ENCODE data around the gene FBXO41.
A peak's percentile ranks its signal among the peaks of the same experiment; 100 is the strongest.
"Not testable (repeated sequence)": the region's sequence is repeated elsewhere in the genome, so short reads cannot be mapped to it uniquely, and the experiment has no call there.

Gene FBXO41

GRCh38 chr2:73289304-73289703, 5.0 kb upstream of the FBXO41 start:
- DNase-seq (ENCODE audit: low read depth in 1 of 2, low spot score in 1 of 2), result no peak

- DNase-seq (ENCODE audit: low read depth in 1 of 2, low spot score in 1 of 2), result no peak
These were observed 1.9 kb upstream of the FBXO41 start for GRCh38 chr2:73286134-73286655.

DNA sequence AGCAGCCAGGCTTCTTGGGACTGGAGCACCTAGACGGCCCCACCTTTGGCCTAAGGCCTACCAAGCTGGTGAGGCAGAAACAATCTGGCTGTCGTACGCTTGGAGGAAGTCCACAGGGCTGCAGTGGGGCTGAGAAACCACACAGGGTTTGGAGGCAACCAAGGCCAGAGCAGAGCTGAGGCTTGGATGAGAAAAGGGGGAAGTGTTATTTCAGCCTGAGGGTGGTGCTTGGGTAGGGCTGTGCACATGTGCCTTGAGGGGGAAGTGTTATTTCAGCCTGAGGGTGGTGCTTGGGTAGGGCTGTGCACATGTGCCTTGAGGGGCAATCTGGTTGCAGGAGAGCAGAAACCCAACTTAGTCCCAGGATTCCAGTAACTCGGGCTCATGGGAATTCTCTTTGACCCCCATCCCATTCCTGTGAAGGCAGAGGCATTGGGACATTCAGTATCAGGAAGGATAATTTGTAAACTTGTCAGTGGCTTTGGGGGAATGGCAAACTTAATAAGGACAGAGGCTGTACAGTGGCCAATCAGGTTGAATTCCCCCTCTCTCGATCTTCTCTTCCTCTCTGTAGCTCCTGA, 971 bp upstream of the FBXO41 start:
- DNase-seq (ENCODE audit: low read depth in 1 of 2, low spot score in 1 of 2), result no peak

GRCh38 chr2:73283545-73284295, 558 bp downstream of the FBXO41 start:
- no peak for DNase-seq (ENCODE audit: low read depth in 1 of 2, low spot score in 1 of 2)

- DNase-seq (ENCODE audit: low read depth in 1 of 2, low spot score in 1 of 2), result no peak
These were observed 1.2 kb downstream of the FBXO41 start for GRCh38 chr2:73282924-73283544.

DNA sequence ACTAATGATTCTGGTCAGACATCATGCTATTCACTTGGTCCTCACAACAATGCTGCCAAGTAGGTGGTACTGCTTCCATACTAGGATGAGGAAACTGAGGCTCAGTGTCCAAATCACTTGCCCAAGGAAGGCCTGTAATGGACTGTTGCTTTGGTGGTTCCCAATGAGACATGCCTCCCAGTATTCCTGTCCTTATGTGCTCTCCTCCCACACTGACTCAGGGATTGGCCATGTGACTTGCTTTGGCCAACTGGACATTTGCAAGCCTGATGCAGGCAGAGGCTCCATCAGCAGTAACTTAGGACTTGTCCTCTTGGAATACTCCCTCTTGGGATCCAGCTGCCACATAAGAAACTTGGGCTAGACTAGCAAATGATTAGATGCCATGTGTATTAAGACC, 3.0 kb downstream of the FBXO41 start:
- no peak for DNase-seq (ENCODE audit: low read depth in 1 of 2, low spot score in 1 of 2)

DNA sequence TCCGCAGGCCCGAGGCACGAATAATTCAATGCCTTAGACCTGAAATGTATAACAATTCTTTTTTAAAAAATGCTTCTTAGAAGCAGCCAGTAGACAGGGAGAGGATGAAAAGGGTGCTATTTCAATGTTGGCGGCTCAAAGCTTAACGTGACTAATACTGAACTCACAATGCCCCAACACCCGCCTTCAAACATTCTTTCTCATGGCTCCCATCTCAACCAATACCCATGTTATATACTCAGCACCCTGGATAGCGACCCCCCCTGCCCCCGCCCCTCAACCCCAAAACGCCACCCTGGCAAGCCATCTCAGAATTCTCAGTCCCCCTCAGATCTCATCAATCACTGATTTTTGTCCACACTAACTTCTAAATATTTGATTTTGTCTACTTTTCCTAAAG, 4.4 kb downstream of the FBXO41 start:
- no peak for DNase-seq (ENCODE audit: low read depth in 1 of 2, low spot score in 1 of 2)

DNA sequence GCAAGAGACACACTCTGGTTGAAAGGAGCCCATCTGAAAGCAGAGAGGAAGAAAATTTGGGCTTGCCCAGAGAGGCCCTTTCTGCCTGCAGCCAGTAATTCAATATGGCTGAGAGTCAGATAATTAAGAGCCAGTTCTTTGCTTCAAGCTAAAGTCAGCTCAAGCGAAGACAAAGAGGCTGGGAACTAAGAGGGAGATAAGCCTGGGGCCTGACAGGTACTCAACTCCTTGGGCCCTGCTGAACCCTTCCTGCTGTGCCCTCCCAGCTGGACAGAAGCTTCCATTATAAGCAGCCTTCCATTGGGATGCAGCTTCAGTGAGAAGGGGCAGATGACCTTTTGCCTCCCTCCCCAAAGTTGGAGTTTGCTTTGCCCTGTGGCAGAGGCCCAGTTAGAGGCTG, 12.0 kb downstream of the FBXO41 start:
- no peak for DNase-seq (ENCODE audit: low read depth in 1 of 2, low spot score in 1 of 2)

DNA sequence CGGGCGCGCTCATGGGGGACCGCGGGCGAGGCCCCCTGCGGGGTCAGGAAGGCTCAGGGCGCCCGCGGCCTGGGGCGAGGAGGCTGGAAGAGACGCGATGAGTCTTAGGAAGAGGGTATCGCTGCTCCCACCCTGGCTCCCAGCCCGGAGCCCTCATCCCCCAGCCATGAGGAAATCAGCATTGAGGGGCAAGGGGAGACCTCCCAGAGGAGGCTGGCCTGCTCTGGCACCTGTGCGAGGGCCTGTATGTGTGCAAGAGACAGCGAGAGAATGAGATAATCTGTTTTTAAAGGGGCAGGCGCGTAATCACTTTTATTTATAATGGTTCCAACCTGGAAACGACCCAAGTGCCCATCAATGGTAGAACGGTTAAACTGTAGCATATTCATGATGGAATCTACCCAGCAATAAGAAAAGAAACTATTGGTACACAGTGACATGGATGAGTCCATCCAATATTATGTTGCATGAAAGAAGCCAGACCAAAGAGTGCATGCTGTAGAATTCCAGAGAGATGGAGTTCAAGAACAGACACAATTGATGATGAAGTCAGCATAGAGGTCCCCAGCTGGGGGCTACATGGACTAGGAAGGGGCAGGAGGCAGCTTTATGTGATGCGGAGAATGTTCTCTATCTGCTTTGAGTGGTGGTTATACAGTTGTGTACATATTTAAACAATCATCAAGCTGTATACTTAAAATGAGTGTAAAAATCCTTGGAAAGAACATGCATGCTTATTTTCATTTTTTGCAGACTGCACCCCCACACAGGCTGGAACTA, 14.4 kb downstream of the FBXO41 start:
- no peak for DNase-seq (ENCODE audit: low read depth in 1 of 2, low spot score in 1 of 2)

DNA sequence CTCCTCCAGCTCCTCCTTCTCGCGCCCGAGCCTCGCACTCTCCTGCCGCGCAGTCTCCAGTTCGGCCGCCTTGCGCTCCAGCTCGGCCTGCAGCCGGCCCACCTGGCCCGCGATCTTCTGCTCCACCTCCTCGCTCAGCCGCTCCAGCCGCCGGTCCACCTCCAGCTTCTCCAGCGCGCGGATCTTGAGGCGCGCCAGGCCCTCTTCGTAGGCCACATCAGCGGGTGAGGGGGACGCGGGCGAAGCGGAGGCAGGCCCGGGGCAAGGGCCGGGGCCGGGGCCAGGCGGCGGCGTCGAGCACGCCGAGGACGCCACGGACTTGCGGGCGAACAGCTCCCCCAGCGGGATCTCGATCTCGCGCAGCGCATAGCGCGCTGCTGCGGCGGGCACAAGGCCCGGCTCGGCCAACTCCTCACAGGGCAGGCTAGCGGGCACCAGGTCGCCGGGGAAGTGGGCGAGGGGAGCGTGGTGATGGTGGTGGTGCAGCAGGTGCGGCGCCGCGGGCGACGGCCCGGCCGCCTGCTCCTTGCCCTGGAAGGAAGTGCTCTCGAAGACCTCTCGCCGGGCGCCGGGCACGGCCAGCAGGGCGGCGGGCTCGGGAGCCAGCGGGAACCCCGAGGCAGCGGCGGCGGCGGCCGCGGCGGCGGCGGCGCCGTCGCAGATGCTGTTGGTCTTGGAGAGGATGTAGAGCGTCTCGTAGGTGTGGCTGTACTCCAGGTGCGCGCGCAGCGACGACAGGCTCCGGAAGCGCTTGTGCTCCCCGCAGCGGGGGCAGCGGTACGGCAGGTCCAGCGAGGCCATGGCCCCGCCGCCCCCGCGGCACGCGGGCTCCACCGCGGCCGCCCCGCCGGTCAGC, 15.2 kb downstream of the FBXO41 start:
- peak; percentile 51 to 57 for DNase-seq (ENCODE audit: low read depth in 1 of 2, low spot score in 1 of 2)

GRCh38 chr2:73268366-73268829, 15.9 kb downstream of the FBXO41 start:
- DNase-seq (ENCODE audit: low read depth in 1 of 2, low spot score in 1 of 2), result no peak

GRCh38 chr2:73267008-73267407, 17.3 kb downstream of the FBXO41 start:
- no peak for DNase-seq (ENCODE audit: low read depth in 1 of 2, low spot score in 1 of 2)

DNA sequence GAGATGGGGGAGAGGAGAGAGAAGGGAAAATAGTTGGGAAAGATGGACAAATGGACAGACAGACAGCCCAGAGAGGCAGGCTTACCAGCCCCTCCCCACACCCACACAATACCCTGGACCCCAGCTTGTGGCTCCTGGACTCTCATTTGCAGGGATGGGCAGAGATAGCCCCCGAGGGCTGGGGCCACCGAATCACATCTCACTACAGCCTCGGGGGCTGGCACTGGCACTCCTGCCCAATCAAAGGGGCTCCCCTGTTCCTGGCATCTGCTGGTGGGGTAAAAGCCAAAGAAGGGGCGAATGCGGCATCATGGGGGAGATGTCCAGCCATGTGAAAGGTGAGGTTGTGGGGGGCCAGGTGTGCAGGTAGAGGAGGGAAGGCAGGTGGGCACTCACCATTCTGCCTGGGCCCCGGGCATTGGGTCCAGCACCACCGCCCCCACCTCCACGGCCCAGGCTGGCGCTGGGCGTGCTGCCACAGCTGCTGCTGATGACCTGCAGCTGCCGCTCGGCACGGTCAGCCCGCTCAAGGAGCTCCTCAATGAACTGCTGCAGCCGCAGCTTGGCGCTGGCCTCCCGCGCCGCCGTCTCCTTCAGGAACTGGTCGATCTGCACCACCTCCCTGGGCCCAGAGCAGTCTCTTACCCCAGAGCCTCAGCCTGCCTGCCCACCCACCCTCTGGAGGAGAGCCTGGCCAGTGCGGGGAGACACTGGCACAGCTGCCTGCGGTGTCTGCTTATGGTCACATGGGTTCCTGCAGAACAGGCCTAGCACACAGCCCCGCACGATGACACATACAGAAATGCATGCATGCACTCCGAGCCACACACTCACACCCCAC, 18.0 kb downstream of the FBXO41 start:
- DNase-seq (ENCODE audit: low read depth in 1 of 2, low spot score in 1 of 2), result no peak

GRCh38 chr2:73265298-73266060, 18.8 kb downstream of the FBXO41 start:
- no peak for DNase-seq (ENCODE audit: low read depth in 1 of 2, low spot score in 1 of 2)

DNA sequence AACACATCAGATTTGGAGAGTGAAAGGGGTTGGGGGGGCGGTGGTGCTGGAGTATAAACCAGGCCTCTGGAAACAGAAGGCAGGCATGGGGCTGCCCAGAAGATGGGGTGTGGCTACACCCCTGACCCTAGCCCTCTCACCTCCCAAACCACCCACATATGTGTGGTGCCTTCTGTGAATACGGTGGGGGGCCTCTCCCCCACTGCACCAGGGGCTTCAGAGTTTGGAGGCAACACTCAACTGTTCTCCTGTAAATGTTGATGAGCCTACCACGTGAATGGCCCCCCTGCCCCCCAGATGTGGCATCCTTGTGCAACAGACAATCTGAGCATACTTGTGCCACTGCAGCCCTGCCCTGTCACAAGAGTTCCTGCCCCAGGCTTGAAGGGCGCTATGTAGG, 19.5 kb downstream of the FBXO41 start:
- DNase-seq (ENCODE audit: low read depth in 1 of 2, low spot score in 1 of 2), result no peak

DNA sequence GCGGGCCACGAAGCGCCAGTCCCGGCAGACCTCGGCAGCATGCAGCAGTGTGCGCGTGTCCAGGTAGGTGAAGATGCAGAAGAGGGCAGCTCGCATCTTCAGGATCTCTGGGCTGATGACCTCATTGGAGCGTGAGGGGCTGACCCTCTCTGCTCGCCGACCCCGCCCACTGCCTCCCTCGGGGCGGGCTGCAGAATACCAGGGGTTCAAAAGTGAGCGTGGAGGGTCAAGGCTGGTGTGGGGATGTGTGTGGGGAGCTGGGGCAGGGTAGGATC, 20.0 kb downstream of the FBXO41 start:
- no peak for DNase-seq (ENCODE audit: low read depth in 1 of 2, low spot score in 1 of 2)

DNA sequence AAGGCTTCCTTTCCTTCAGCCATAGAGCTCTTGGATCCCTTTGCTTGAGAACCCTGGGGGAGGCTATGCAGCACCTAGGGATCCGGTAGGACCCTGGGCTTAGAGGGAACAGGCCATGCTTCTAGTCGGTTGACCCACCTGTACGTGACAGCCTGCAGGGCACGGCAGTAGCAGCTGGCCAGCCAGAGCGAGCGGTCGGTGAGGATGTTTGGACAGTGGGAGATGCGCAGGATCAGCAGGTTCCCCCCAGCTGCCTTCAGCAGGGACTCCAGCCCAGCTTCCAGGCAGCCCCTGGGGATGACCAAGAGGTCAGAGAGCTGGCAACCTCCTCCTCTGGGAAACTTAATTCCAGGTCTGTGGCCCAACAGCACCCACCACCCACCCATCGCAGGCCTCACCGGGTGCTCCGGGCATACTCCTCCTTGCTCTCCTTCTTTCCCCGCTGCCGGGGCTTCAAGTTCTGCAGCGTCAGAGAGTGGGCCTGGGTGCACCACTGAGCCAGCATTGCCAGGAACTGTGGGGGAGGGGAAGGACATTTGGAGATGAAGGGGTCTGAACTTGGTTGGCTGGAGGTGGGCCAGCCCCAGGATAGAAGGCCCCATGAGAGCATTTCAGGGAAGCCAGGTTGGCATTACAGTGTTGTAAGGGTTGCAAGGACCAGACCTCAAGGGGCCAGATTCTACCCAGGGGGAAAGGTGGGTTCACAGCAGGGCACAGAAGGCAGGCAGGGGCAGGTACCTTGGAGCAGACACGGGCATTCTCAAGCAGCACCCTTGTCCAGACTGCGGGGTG, 20.5 kb downstream of the FBXO41 start:
- DNase-seq (ENCODE audit: low read depth in 1 of 2, low spot score in 1 of 2), result no peak

- DNase-seq (ENCODE audit: low read depth in 1 of 2, low spot score in 1 of 2), result not testable (repeated sequence)
These were observed 21.4 kb downstream of the FBXO41 start for GRCh38 chr2:73262691-73263429.

Measured in stimulated activated CD4-positive, alpha-beta T cell treated with anti-CD3 and anti-CD28 coated beads, Interleukin-15, amount 100 ng/mL, for 1 hour (primary cell).